Endothelial cell (in vitro differentiated cells): ENCODE data around the gene C10orf62. TPM values are rescaled to one million over a fixed set of nuclear protein-coding genes. Genes with fewer than 3 reads are reported as not detected.

Experiments used
- DNase-seq: peaks from one replicate; pipeline ENCODE4 v3.0.0; 2021; ENCODE audit warnings: low spot score
- H3K27ac Mint-ChIP-seq: one replicate; pipeline ENCODE4 v1.8.0; 2021; ENCODE audit warnings: mixed read lengths, inconsistent platforms; ENCODE audit not compliant: unreplicated experiment
- H3K27me3 Mint-ChIP-seq: one replicate; pipeline ENCODE4 v1.8.0; 2021; ENCODE audit warnings: mild to moderate bottlenecking, moderate library complexity, mixed read lengths, inconsistent platforms; ENCODE audit not compliant: unreplicated experiment
- H3K36me3 Mint-ChIP-seq: one replicate; pipeline ENCODE4 v1.8.0; 2021; ENCODE audit warnings: mild to moderate bottlenecking, low read depth, mixed read lengths, inconsistent platforms; ENCODE audit not compliant: unreplicated experiment
- H3K4me1 Mint-ChIP-seq: one replicate; pipeline ENCODE4 v1.8.0; 2021; ENCODE audit warnings: mild to moderate bottlenecking, mixed read lengths, inconsistent platforms; ENCODE audit not compliant: unreplicated experiment
- H3K4me3 Mint-ChIP-seq: one replicate; pipeline ENCODE4 v1.8.0; 2021; ENCODE audit warnings: mild to moderate bottlenecking, mixed read lengths, inconsistent platforms; ENCODE audit not compliant: unreplicated experiment
- H3K9me3 Mint-ChIP-seq: one replicate; pipeline ENCODE4 v1.8.0; 2021; ENCODE audit warnings: mixed read lengths, inconsistent platforms; ENCODE audit not compliant: unreplicated experiment
- total RNA-seq: library from RNA; stranded (reverse); fragmentation: NEBNext Ultra II Directional; extraction: Animal tissue kit (Norgen Biotek cat#: 25700); gene quantifications from one replicate; pipeline ENCODE4 v1.2.1, GENCODE V29; 2021; ENCODE audit not compliant: unreplicated experiment
- TF ChIP-seq, protein P1 (sequence below): fragments of 200-600 bp; sonication (generic); IDR thresholded peaks from one replicate; pipeline ENCODE4 v1.5.0; 2021; ENCODE audit warnings: antibody characterized with exemption; ENCODE audit not compliant: unreplicated experiment

Gene C10orf62
- total RNA-seq, 1 donor from 2014 or later, result not detected

DNA sequence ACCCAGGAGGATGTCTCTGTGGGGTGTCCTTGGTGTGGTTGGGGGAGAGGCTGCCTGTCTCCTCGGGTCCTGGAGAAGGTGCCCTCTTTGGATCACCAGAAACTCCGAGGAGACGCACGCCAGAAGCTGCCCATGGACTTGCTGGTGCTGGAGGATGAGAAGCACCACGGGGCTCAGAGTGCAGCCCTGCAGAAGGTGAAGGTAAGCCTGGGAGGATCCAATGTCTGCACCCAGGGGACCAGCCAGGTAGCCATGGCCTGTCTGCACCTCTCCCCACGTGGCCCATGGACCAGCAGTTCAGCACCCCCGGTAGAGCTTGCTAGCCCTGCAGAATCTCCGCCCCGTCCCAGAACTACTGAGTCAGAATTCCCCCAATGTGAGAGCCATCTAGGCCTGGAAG, 11.8 kb upstream of the C10orf62 start:
- peaks cover 5% of the 10 kb centered on the region for H3K36me3 Mint-ChIP-seq
- no peaks in the 10 kb centered on the region for H3K4me1 Mint-ChIP-seq
- no peaks in the 10 kb centered on the region for H3K9me3 Mint-ChIP-seq
- DNase-seq, result no peak
- H3K27me3 Mint-ChIP-seq, result peaks cover 8% of the 10 kb centered on the region
- no peak overlapping the region for H3K27ac Mint-ChIP-seq
- TF ChIP-seq, protein P1, sequence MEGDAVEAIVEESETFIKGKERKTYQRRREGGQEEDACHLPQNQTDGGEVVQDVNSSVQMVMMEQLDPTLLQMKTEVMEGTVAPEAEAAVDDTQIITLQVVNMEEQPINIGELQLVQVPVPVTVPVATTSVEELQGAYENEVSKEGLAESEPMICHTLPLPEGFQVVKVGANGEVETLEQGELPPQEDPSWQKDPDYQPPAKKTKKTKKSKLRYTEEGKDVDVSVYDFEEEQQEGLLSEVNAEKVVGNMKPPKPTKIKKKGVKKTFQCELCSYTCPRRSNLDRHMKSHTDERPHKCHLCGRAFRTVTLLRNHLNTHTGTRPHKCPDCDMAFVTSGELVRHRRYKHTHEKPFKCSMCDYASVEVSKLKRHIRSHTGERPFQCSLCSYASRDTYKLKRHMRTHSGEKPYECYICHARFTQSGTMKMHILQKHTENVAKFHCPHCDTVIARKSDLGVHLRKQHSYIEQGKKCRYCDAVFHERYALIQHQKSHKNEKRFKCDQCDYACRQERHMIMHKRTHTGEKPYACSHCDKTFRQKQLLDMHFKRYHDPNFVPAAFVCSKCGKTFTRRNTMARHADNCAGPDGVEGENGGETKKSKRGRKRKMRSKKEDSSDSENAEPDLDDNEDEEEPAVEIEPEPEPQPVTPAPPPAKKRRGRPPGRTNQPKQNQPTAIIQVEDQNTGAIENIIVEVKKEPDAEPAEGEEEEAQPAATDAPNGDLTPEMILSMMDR, result no peak
- H3K4me3 Mint-ChIP-seq, result no peak overlapping the region

DNA sequence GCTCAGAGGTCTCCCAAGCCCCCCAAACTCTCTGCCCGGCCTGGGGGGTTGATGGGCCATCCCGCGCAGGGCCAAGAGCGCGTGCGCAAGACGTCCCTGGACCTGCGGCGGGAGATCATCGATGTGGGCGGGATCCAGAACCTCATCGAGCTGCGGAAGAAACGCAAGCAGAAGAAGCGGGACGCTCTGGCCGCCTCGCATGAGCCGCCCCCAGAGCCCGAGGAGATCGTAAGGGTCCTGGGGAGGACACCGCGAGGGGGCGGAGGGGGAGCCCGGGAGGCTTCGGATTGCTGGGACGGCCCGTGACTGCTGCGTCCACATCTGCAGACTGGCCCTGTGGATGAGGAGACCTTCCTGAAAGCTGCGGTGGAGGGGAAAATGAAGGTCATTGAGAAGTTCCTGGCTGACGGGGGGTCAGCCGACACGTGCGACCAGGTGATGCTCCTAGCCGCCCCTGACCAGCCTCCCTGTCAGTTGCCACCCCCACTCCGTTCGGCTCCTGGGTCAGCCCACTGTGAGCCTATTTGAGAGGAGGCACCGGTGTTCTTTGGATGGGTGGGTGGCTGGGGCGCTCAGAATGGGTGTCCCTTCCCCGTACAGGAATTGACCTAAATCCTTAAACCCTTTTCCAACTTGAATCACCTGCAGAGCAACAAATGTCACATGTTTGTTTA, 11.2 kb upstream of the C10orf62 start:
- Mint-ChIP-seq H3K4me3 (no peak overlapping the region), H3K9me3 (no peaks in the 10 kb centered on the region), H3K4me1 (peaks cover 2% of the 10 kb centered on the region), H3K27me3 (peaks cover 5% of the 10 kb centered on the region), H3K27ac (no peak overlapping the region), H3K36me3 (peaks cover 5% of the 10 kb centered on the region)
- TF ChIP-seq, protein P1, result no peak
- no peak for DNase-seq

DNA sequence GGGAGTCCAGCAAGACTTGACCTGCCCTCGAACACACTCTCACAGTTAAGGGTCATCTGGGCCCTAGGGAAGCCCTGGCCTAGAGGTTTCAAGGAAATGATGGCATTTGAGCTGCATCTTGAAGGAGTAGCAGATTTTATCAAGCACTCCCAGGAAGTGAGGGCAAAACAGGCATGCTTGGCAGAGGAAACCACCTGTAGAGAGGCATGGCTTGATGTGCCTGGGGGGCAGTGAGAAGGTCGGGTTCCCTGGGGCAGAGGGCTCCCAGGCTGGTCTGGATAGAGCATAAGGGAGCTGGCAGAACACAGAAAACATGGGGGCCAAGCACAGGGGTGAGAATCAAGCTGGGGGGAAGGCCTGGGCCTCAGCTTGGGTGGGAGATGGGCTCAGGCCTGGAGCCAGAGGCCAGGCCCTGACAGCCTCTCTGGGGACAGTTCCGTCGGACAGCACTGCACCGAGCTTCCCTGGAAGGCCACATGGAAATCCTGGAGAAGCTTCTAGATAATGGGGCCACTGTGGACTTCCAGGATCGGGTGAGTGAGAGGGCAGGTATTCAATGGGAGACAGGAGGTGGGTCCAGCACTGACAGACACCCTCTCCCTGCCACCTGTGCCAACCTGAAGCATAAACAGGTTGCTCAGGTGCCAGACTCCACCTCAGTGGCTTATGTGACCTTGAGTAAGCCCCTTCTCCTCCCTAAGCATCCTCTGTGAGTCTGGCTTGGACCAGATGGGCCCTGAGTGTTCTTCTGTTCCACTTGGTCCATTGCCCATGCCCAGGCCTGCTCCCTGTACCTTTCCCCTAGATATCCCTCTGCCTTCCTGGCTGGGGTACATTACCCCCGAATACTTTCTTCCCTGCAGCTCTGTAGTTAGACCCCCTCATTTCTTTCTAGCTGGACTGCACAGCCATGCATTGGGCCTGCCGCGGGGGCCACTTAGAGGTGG, 8.8 kb upstream of the C10orf62 start:
- no peak overlapping the region for H3K4me3 Mint-ChIP-seq

DNA sequence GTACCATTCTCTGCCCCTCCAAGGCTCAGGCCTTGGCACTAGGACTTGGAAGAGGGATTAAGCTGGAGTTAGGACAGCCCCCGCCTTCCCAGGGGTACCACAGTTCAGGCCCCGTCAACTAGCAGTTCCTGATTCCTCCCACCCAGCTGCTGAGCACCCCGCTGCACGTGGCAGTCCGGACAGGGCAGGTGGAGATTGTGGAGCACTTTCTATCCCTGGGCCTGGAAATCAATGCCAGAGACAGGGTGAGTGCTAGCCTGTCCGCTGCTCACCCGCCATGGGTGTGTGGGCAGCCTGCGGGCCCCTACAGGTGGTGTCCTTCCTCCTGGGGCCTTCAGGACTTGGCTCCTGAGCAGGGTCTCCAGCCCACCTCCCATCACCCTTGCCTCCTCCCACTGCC, 7.4 kb upstream of the C10orf62 start:
- TF ChIP-seq, protein P1, result no peak
- H3K4me1 Mint-ChIP-seq, result peaks cover 2% of the 10 kb centered on the region
- H3K9me3 Mint-ChIP-seq, result no peaks in the 10 kb centered on the region
- H3K27ac Mint-ChIP-seq, result no peak overlapping the region
- H3K4me3 Mint-ChIP-seq, result no peak overlapping the region
- DNase-seq, result no peak
- H3K27me3 Mint-ChIP-seq, result peaks cover 4% of the 10 kb centered on the region
- no peaks in the 10 kb centered on the region for H3K36me3 Mint-ChIP-seq

More for the DNA sequence above, 8.8 kb upstream of the C10orf62 start:
- TF ChIP-seq, protein P1, result no peak
- Mint-ChIP-seq H3K27me3 (peaks cover 5% of the 10 kb centered on the region), H3K9me3 (no peaks in the 10 kb centered on the region), H3K4me1 (peaks cover 2% of the 10 kb centered on the region), H3K27ac (no peak overlapping the region), H3K36me3 (no peaks in the 10 kb centered on the region)
- DNase-seq, result no peak
